Hepatocyte (in vitro differentiated cells): Measurements from ENCODE around the gene PCSK6. TPM values are rescaled to one million over a fixed set of nuclear protein-coding genes. Genes with fewer than 3 reads are reported as not detected.

Experiments
- DNase-seq: peaks from one replicate; pipeline ENCODE4 v3.0.0-alpha.2; 2016; ENCODE audit warnings: low spot score
- H2AFZ ChIP-seq: fragments of 200-600 bp; sonication (generic); 2 replicates; pipeline ENCODE4 v1.6.0; 2016; ENCODE audit warnings: antibody characterized with exemption, mild to moderate bottlenecking
- H3K27ac ChIP-seq: fragments of 200-600 bp; sonication (generic); 2 replicates; pipeline ENCODE4 v1.5.1; 2016; ENCODE audit warnings: mild to moderate bottlenecking
- H3K27me3 ChIP-seq: fragments of 200-600 bp; sonication (generic); 2 replicates; pipeline ENCODE4 v1.6.1; 2016
- H3K36me3 ChIP-seq: fragments of 200-600 bp; sonication (generic); replicated peaks from 2 replicates; pipeline ENCODE4 v1.5.1; 2016; ENCODE audit warnings: low read depth; ENCODE audit not compliant: insufficient read depth
- H3K4me1 ChIP-seq: fragments of 200-600 bp; sonication (generic); 2 replicates; pipeline ENCODE4 v1.5.1; 2016; ENCODE audit warnings: mild to moderate bottlenecking, moderate library complexity; ENCODE audit not compliant: insufficient read depth
- H3K4me2 ChIP-seq: fragments of 200-600 bp; sonication (generic); 2 replicates; pipeline ENCODE4 v1.6.0; 2016
- H3K4me3 ChIP-seq: fragments of 200-600 bp; sonication (generic); 2 replicates; pipeline ENCODE4 v1.5.1; 2016; ENCODE audit warnings: mild to moderate bottlenecking
- H3K79me2 ChIP-seq: fragments of 200-600 bp; sonication (generic); 2 replicates; pipeline ENCODE4 v1.6.0; 2017; ENCODE audit warnings: mild to moderate bottlenecking
- H3K9me2 ChIP-seq: fragments of 200-600 bp; sonication (generic); replicated peaks from 2 replicates; pipeline ENCODE4 v1.6.0; 2017; ENCODE audit warnings: mild to moderate bottlenecking; ENCODE audit not compliant: insufficient read depth
- H3K9me3 ChIP-seq: fragments of 200-600 bp; sonication (generic); 2 replicates; pipeline ENCODE4 v1.5.1; 2016; ENCODE audit warnings: low read depth, mild to moderate bottlenecking
- H4K20me1 ChIP-seq: fragments of 200-600 bp; sonication (generic); 2 replicates; pipeline ENCODE4 v1.6.0; 2016; ENCODE audit warnings: mild to moderate bottlenecking; ENCODE audit not compliant: insufficient read depth, poor library complexity, severe bottlenecking
- EZH2 ChIP-seq: fragments of 200-600 bp; sonication (generic); IDR thresholded peaks from 2 replicates; pipeline ENCODE4 v1.6.1; 2016; ENCODE audit warnings: antibody characterized with exemption, mild to moderate bottlenecking, borderline replicate concordance
- EZH2phosphoT487 ChIP-seq: fragments of 200-600 bp; sonication (generic); IDR thresholded peaks from one replicate; pipeline ENCODE4 v1.6.1; 2018; ENCODE audit warnings: antibody characterized with exemption, mild to moderate bottlenecking, low read depth, moderate library complexity; ENCODE audit not compliant: unreplicated experiment, severe bottlenecking
- WGBS: methylation state at CpG from one replicate; pipeline ENCODE4 v1.1.6; 2016; ENCODE audit warnings: low lambda C conversion rate; ENCODE audit errors: missing lambda C conversion rate; 5-methylcytosine and 5-hydroxymethylcytosine counted together
- polyA plus RNA-seq: library from polyadenylated mRNA; unstranded; fragments of >200 nt; fragmentation: Nextera tagmentation; extraction: Ambion mirVana; gene quantifications from 2 replicates; pipeline ENCODE4 v1.2.1, GENCODE V29; 2016
- total RNA-seq: library from RNA; depleted of rRNA; stranded (reverse); fragments of >200 nt; gene quantifications from 2 replicates; pipeline ENCODE4 v1.2.3, GENCODE V29; 2014
- TF ChIP-seq, protein P1 (sequence below): fragments of 200-600 bp; sonication (generic); IDR thresholded peaks from 2 replicates; pipeline ENCODE4 v1.5.1; 2016; ENCODE audit warnings: antibody characterized with exemption, mild to moderate bottlenecking; ENCODE audit not compliant: poor library complexity

Gene PCSK6
- total and polyA plus RNA-seq, 2 experiments from 2014 or later: 31.7 to 40.5 TPM

DNA sequence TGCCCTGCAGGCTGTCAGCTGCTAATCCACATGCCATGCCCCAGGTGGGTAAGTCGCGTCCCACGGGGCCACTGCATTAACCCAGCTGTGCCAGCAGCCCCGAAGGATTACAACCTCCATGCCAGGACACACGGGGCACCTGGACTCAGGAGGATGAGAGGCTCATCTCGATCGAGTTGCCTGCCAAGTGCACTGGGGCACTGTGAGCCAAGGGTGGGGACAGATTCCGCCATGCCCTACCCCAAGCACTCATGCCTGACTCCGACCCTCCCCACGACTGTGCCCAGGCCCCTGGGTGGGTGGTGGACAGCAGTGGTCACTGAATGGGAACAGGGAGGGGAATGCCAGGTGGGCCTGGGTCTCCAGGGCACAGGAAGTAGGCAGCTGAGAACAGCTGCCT is 173.8 kb downstream of the PCSK6 start:
- no peak overlapping the region for H3K4me2 ChIP-seq
- H4K20me1 ChIP-seq: no peaks in the 10 kb centered on the region
- no peaks in the 10 kb centered on the region for H3K9me2 ChIP-seq
- no peaks in the 10 kb centered on the region for H3K4me1 ChIP-seq
- WGBS: 96% methylated on average over 8 of the region's 10 CpGs
- no peak overlapping the region for H3K27ac ChIP-seq
- no peak overlapping the region for H3K4me3 ChIP-seq
- no peaks in the 10 kb centered on the region for H3K9me3 ChIP-seq
- no peak for DNase-seq
- H3K36me3 ChIP-seq: no peaks in the 10 kb centered on the region
- TF ChIP-seq EZH2phosphoT487 (no peak), EZH2 (no peak)
- TF ChIP-seq, protein P1, sequence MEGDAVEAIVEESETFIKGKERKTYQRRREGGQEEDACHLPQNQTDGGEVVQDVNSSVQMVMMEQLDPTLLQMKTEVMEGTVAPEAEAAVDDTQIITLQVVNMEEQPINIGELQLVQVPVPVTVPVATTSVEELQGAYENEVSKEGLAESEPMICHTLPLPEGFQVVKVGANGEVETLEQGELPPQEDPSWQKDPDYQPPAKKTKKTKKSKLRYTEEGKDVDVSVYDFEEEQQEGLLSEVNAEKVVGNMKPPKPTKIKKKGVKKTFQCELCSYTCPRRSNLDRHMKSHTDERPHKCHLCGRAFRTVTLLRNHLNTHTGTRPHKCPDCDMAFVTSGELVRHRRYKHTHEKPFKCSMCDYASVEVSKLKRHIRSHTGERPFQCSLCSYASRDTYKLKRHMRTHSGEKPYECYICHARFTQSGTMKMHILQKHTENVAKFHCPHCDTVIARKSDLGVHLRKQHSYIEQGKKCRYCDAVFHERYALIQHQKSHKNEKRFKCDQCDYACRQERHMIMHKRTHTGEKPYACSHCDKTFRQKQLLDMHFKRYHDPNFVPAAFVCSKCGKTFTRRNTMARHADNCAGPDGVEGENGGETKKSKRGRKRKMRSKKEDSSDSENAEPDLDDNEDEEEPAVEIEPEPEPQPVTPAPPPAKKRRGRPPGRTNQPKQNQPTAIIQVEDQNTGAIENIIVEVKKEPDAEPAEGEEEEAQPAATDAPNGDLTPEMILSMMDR: no peak
- no peaks in the 10 kb centered on the region for H3K79me2 ChIP-seq
- H3K27me3 ChIP-seq: no peaks in the 10 kb centered on the region
- H2AFZ ChIP-seq: no peak overlapping the region

- no peaks in the 10 kb centered on the region for H3K4me1 ChIP-seq
- H4K20me1 ChIP-seq: no peaks in the 10 kb centered on the region
- no peaks in the 10 kb centered on the region for H3K36me3 ChIP-seq
- WGBS: 84% methylated on average over 19 of the region's 19 CpGs
- H3K4me3 ChIP-seq: no peak overlapping the region
- H3K9me2 ChIP-seq: no peaks in the 10 kb centered on the region
- H3K27me3 ChIP-seq: no peaks in the 10 kb centered on the region
- H3K4me2 ChIP-seq: no peak overlapping the region
- TF ChIP-seq EZH2: no peak
- TF ChIP-seq, protein P1: no peak
- no peak for TF ChIP-seq EZH2phosphoT487
- no peaks in the 10 kb centered on the region for H3K9me3 ChIP-seq
- H3K79me2 ChIP-seq: no peaks in the 10 kb centered on the region
- no peak for DNase-seq
- no peak overlapping the region for H2AFZ ChIP-seq
- H3K27ac ChIP-seq: no peak overlapping the region
Observed at GRCh38 chr15:101314336-101315125, 175.0 kb downstream of the PCSK6 start.

- Histone ChIP-seq H3K9me2 (no peaks in the 10 kb centered on the region), H3K4me1 (no peaks in the 10 kb centered on the region), H2AFZ (no peak overlapping the region), H3K36me3 (no peaks in the 10 kb centered on the region), H3K4me2 (no peak overlapping the region), H3K27me3 (no peaks in the 10 kb centered on the region), H4K20me1 (no peaks in the 10 kb centered on the region), H3K79me2 (no peaks in the 10 kb centered on the region), H3K27ac (no peak overlapping the region), H3K4me3 (no peak overlapping the region), H3K9me3 (no peaks in the 10 kb centered on the region)
- DNase-seq: no peak
- 92% methylated on average over 21 of the region's 21 CpGs for WGBS
- TF ChIP-seq, protein P1: no peak
- TF ChIP-seq EZH2phosphoT487: no peak
- no peak for TF ChIP-seq EZH2
Observed at GRCh38 chr15:101313041-101313761, 176.3 kb downstream of the PCSK6 start.
